ENCODE measurements around the gene PHACTR2.

Gene PHACTR2

GRCh38 chr6:143743301-143744166, 65.8 kb downstream of the PHACTR2 start:
- peak; percentile 81 for DNase-seq

GRCh38 chr6:143744551-143745165, 66.9 kb downstream of the PHACTR2 start:
- DNase-seq = no peak

GRCh38 chr6:143745166-143746133, 67.7 kb downstream of the PHACTR2 start:
- DNase-seq = peak; percentile 56

- DNase-seq = peak; percentile 36
Measured at GRCh38 chr6:143746202-143747119, 68.7 kb downstream of the PHACTR2 start.

- DNase-seq = no peak
Measured at GRCh38 chr6:143747347-143747842, 69.6 kb downstream of the PHACTR2 start.

GRCh38 chr6:143749891-143750290, 72.1 kb downstream of the PHACTR2 start:
- DNase-seq = no peak

GRCh38 chr6:143750877-143751276, 73.1 kb downstream of the PHACTR2 start:
- no peak for DNase-seq

GRCh38 chr6:143752459-143752858, 74.7 kb downstream of the PHACTR2 start:
- no peak for DNase-seq

- DNase-seq = no peak
Measured at GRCh38 chr6:143753678-143754077, 75.9 kb downstream of the PHACTR2 start.

- no peak for DNase-seq
Measured at GRCh38 chr6:143754204-143754603, 76.4 kb downstream of the PHACTR2 start.

GRCh38 chr6:143755301-143755744, 77.6 kb downstream of the PHACTR2 start:
- no peak for DNase-seq

- no peak for DNase-seq
Measured at GRCh38 chr6:143757346-143757832, 79.6 kb downstream of the PHACTR2 start.

- no peak for DNase-seq
Measured at GRCh38 chr6:143758551-143758950, 80.8 kb downstream of the PHACTR2 start.

GRCh38 chr6:143759666-143760065, 81.9 kb downstream of the PHACTR2 start:
- no peak for DNase-seq

- DNase-seq = no peak
Measured at GRCh38 chr6:143761074-143761473, 83.3 kb downstream of the PHACTR2 start.

- no peak for DNase-seq
Measured at GRCh38 chr6:143762126-143762525, 84.4 kb downstream of the PHACTR2 start.

GRCh38 chr6:143765422-143766184, 87.8 kb downstream of the PHACTR2 start:
- DNase-seq = no peak

- DNase-seq = no peak
Measured at GRCh38 chr6:143766185-143766553, 88.4 kb downstream of the PHACTR2 start.

GRCh38 chr6:143767433-143767832, 89.7 kb downstream of the PHACTR2 start:
- DNase-seq = no peak

All from left hindlimb (tissue), 1 donor.